Measurements from ENCODE around the gene FAM151A.

Gene FAM151A

GRCh38 chr1:54570161-54570560 lies 53.2 kb downstream of the FAM151A start:
- TF ChIP-seq CTCF (IDR thresholded peaks at IDR 0.05; ENCODE audit: insufficient read depth, low read length, missing control alignments), result no peak
- ChIA-PET CTCF (interaction anchor here (1.5 kb wide), 1 partner anchor 9 kb away, joined by 4 read pairs; no protein-coding TSS in a partner anchor), POLR2A (no interaction called here)
- no peak overlapping the region for H3K4me3 ChIP-seq (ENCODE audit: low read depth, low read length)
- DNase-seq (ENCODE audit: low read depth, low spot score), result no peak

- CTCF ChIA-PET, result interaction anchor here (1.5 kb wide), 2 partner anchors 10 to 22 kb away, joined by 3 to 4 read pairs; no protein-coding TSS in a partner anchor
- DNase-seq (ENCODE audit: low read depth, low spot score), result no peak
- POLR2A ChIA-PET, result no interaction called here
- TF ChIP-seq CTCF (IDR thresholded peaks at IDR 0.05; ENCODE audit: insufficient read depth, low read length, missing control alignments), result no peak
- no peak overlapping the region for H3K4me3 ChIP-seq (ENCODE audit: low read depth, low read length)
Observed at GRCh38 chr1:54569339-54569738, 54.0 kb downstream of the FAM151A start.

GRCh38 chr1:54567961-54568360 lies 55.4 kb downstream of the FAM151A start:
- CTCF ChIA-PET, result interaction anchor here (1.5 kb wide), 1 partner anchor 20 kb away, joined by 3 read pairs; no protein-coding TSS in a partner anchor
- TF ChIP-seq CTCF (IDR thresholded peaks at IDR 0.05; ENCODE audit: insufficient read depth, low read length, missing control alignments), result no peak
- POLR2A ChIA-PET, result no interaction called here
- no peak for DNase-seq (ENCODE audit: low read depth, low spot score)
- no peak overlapping the region for H3K4me3 ChIP-seq (ENCODE audit: low read depth, low read length)

GRCh38 chr1:54566438-54567141 lies 56.7 kb downstream of the FAM151A start:
- ChIA-PET CTCF (no interaction called here), POLR2A (no interaction called here)
- no peak overlapping the region for H3K4me3 ChIP-seq (ENCODE audit: low read depth, low read length)
- no peak for DNase-seq (ENCODE audit: low read depth, low spot score)
- no peak for TF ChIP-seq CTCF (IDR thresholded peaks at IDR 0.05; ENCODE audit: insufficient read depth, low read length, missing control alignments)

GRCh38 chr1:54565113-54565501 lies 58.2 kb downstream of the FAM151A start:
- CTCF ChIA-PET, result interaction anchor here (0.5 kb wide), 1 partner anchor 789 kb away, joined by 4 read pairs; no protein-coding TSS in a partner anchor
- no peak for DNase-seq (ENCODE audit: low read depth, low spot score)
- POLR2A ChIA-PET, result no interaction called here
- no peak overlapping the region for H3K4me3 ChIP-seq (ENCODE audit: low read depth, low read length)
- no peak for TF ChIP-seq CTCF (IDR thresholded peaks at IDR 0.05; ENCODE audit: insufficient read depth, low read length, missing control alignments)

GRCh38 chr1:54564312-54565112 lies 58.8 kb downstream of the FAM151A start:
- CTCF ChIA-PET, result no interaction called here
- TF ChIP-seq CTCF (IDR thresholded peaks at IDR 0.05; ENCODE audit: insufficient read depth, low read length, missing control alignments), result no peak
- H3K4me3 ChIP-seq (ENCODE audit: low read depth, low read length), result no peak overlapping the region
- POLR2A ChIA-PET, result no interaction called here
- DNase-seq (ENCODE audit: low read depth, low spot score), result no peak
